Right lobe of liver (tissue), 6 donors: ENCODE results near the gene MAP3K5. TPM values are rescaled to one million over a fixed set of nuclear protein-coding genes. Genes with fewer than 3 reads are reported as not detected.

Experiments
- ATAC-seq, 4 donors: fragments of 200-7000 bp; cut with Tn5 transposase; one replicate each; pipeline ENCODE4 v1.9.1; 2020; ENCODE audit warnings: mild to moderate bottlenecking in 4 of 4, moderate library complexity in 4 of 4
- DNase-seq, 3 donors: peaks; one replicate each; pipeline ENCODE4 v3.0.0-alpha.2; 2020
- H3K27ac ChIP-seq, 3 donors: fragments of 200-600 bp; one replicate each; pipeline ENCODE4 v1.8.0; 2022
- H3K27me3 ChIP-seq, 2 donors: fragments of 200-600 bp; one replicate each; pipeline ENCODE4 v1.8.0; 2022
- H3K36me3 ChIP-seq, 4 donors: fragments of 200-600 bp; sonication (generic) in 1 of 4; one replicate each; pipeline versions ENCODE4 v1.5.1 to v1.8.0; 2017 to 2022; ENCODE audit warnings: control low read depth in 1 of 4
- H3K4me1 ChIP-seq, 4 donors: fragments of 200-600 bp; sonication (generic) in 1 of 4; one replicate each; pipeline versions ENCODE4 v1.5.1 to v1.8.0; 2017 to 2022; ENCODE audit warnings: control low read depth in 1 of 4
- H3K4me3 ChIP-seq, 3 donors: fragments of 200-600 bp; one replicate each; pipeline ENCODE4 v1.8.0; 2022
- H3K9me3 ChIP-seq, 4 donors: fragments of 200-600 bp; sonication (generic) in 1 of 4; one replicate each; pipeline versions ENCODE4 v1.5.1 to v1.8.0; 2017 to 2022; ENCODE audit warnings: control low read depth in 1 of 4
- CTCF ChIP-seq, 4 donors: fragments of 200-600 bp in 3 of 4; fragments of 450-650 bp in 1 of 4; IDR thresholded peaks; one replicate each; pipeline versions ENCODE4 v1.5.1 to v1.8.0; 2016 to 2022; ENCODE audit warnings: antibody characterized with exemption in 4 of 4, mild to moderate bottlenecking in 2 of 4
- POLR2A ChIP-seq: fragments of 450-650 bp; IDR thresholded peaks from one replicate; pipeline ENCODE4 v1.6.1; 2017; ENCODE audit warnings: antibody characterized with exemption, mild to moderate bottlenecking
- WGBS: methylation state at CpG from one replicate; pipeline ENCODE4 v1.1.6; 2018; ENCODE audit warnings: low coverage, low lambda C conversion rate; ENCODE audit not compliant: insufficient coverage; ENCODE audit errors: missing lambda C conversion rate; 5-methylcytosine and 5-hydroxymethylcytosine counted together
- intact Hi-C, 2 donors: fragments of 100-400 bp; cut with DNase I; formaldehyde crosslinking; loops; one replicate each; pipeline versions ENCODE4 v1.11.2 to v1.14.1; 2022
- total RNA-seq, 6 experiments: library from RNA; depleted of rRNA in 2 of 6; stranded (reverse); fragments of >200 nt in 2 of 6; fragmentation: NEBNext Ultra II Directional in 3 of 6; extraction: Animal tissue kit (Norgen Biotek cat#: 25700) in 3 of 6; gene quantifications; one replicate each; pipeline versions ENCODE4 v1.1.0 to v1.2.4, GENCODE V29; 2016 to 2023
- donor health status: DM: no; HTN: yes; CAD: no.
- donor health status: DM: no; HTN: no; CAD: no.
- donor health status: DM: no; HTN: no; CAD: no.
- donor health status: DM: no; HTN: yes; CAD: no.
- donor health status: DM: no; HTN: yes; CAD: no.

Gene MAP3K5
- total RNA-seq, 6 experiments from 2014 or later, result 5.0 to 10.4 (median 6.9) TPM

DNA sequence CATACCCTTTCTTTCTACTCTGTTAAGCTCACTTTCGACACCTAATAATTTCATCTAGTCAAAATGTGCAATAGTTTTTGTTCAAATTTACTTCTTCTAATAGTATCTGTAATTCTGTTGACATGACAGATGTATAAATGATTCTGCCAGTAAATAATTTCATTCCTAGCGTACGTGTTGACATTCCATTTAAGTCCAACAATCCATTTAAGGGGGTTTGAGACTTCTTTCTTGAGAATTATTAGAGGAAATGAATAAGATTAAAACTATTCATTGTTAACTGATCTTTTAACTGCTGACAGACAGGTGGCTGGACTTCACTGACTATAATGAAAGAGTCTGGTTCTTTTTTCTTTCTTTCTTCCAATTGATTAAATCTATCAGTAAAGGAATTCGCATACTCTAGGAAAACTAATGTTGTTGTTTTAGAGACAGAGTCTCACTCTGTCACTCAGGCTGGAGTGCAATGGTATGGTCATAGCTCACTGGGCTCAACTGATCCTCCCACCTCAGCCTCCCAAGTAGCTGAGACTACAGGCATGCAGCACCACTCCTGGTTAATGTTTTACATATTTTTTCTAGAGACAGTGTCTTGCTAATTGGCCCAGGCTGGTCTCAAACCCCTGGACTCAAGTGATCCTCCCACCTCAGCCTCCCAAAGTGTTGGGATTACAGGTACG lies 55.9 kb downstream of the MAP3K5 start:
- DNase-seq (no peak), ATAC-seq (no peak)
- 98% methylated on average over 5 of the region's 5 CpGs for WGBS
- TF ChIP-seq POLR2A (no peak), CTCF (IDR thresholded peaks at IDR 0.05) (no peak)
- no peaks in the 10 kb centered on the region for H3K9me3 ChIP-seq
- intact Hi-C loops, result no loop called here
- no peak overlapping the region for H3K4me3 ChIP-seq
- no peaks in the 10 kb centered on the region for H3K36me3 ChIP-seq
- H3K4me1 ChIP-seq, result peaks cover 0 to 18% (median 7%) of the 10 kb centered on the region in 4 donors
- no peak overlapping the region for H3K27ac ChIP-seq
- H3K27me3 ChIP-seq, result no peaks in the 10 kb centered on the region

DNA sequence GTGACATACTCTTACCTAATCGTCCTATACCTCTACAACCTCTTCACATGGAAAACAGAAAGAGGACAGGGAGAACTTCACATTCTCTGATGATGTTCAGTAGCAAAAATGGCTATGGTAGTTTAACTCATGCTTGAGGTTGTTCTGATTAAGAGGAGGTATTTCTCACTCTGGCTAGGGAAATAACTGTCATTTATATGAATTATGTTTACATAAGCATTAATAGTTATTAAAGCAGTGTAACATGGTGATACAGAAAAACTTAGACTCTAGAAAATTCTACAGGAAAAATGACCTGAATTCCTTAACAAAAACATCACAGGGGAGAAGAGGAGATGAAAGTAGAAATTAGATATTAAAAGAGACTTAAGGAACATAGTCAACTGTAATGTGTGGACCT lies 57.3 kb downstream of the MAP3K5 start:
- Histone ChIP-seq H3K36me3 (no peaks in the 10 kb centered on the region), H3K4me3 (no peak overlapping the region), H3K9me3 (no peaks in the 10 kb centered on the region), H3K27ac (no peak overlapping the region), H3K4me1 (peaks cover 0 to 18% (median 7%) of the 10 kb centered on the region in 4 donors), H3K27me3 (no peaks in the 10 kb centered on the region)
- TF ChIP-seq POLR2A, result no peak
- no peak for TF ChIP-seq CTCF (IDR thresholded peaks at IDR 0.05)
- no peak for DNase-seq
- intact Hi-C loops, result no loop called here
- no peak for ATAC-seq
- WGBS, result 100% methylated on average over 1 of the region's 1 CpG

GRCh38 chr6:136732889-136733288 lies 59.4 kb downstream of the MAP3K5 start:
- Histone ChIP-seq H3K27ac (no peak overlapping the region), H3K36me3 (no peaks in the 10 kb centered on the region), H3K4me3 (no peak overlapping the region), H3K4me1 (peaks cover 0 to 11% (median 4%) of the 10 kb centered on the region in 4 donors), H3K9me3 (no peaks in the 10 kb centered on the region), H3K27me3 (no peaks in the 10 kb centered on the region)
- DNase-seq (no peak), ATAC-seq (no peak)
- WGBS, result 100% methylated on average over 3 of the region's 3 CpGs
- intact Hi-C loops, result no loop called here
- no peak for TF ChIP-seq CTCF (IDR thresholded peaks at IDR 0.05)
- TF ChIP-seq POLR2A, result no peak

GRCh38 chr6:136729832-136730231 lies 62.4 kb downstream of the MAP3K5 start:
- intact Hi-C loops, result no loop called here
- H3K27ac ChIP-seq, result no peak overlapping the region
- H3K27me3 ChIP-seq, result no peaks in the 10 kb centered on the region
- DNase-seq (no peak), ATAC-seq (no peak)
- H3K9me3 ChIP-seq, result no peaks in the 10 kb centered on the region
- 46% methylated on average over 3 of the region's 5 CpGs for WGBS
- no peak overlapping the region for H3K4me3 ChIP-seq
- TF ChIP-seq POLR2A, result no peak
- no peak for TF ChIP-seq CTCF (IDR thresholded peaks at IDR 0.05)
- peaks cover 0 to 18% (median 3%) of the 10 kb centered on the region in 4 donors for H3K4me1 ChIP-seq
- H3K36me3 ChIP-seq, result no peaks in the 10 kb centered on the region
